Fibroblast of lung (primary cell): ENCODE data around the gene PLCH2.

Source experiments
- CTCF ChIP-seq, 2 donors: IDR thresholded peaks in 1 of 2; conservative IDR thresholded peaks in 1 of 2; 1 replicate in 1 of 2; 2 replicates in 1 of 2; pipeline ENCODE4 v1.5.1; 2011 to 2012; ENCODE audit warnings: low read length in 2 of 2, control low read depth in 1 of 2, inconsistent platforms in 1 of 2, low read depth in 1 of 2, mild to moderate bottlenecking in 1 of 2
- EZH2 ChIP-seq: IDR thresholded peaks from 2 replicates; pipeline ENCODE4 v1.5.1; 2012; ENCODE audit warnings: low read length, control low read depth, mild to moderate bottlenecking; ENCODE audit errors: missing control alignments

- TF ChIP-seq CTCF (conservative IDR thresholded peaks at IDR 0.05 in 1 of 2, IDR thresholded peaks at IDR 0.05 in 1 of 2; ENCODE audit: low read depth in 1 of 2, low read length in 2 of 2) = no peak
- no peak for TF ChIP-seq EZH2
Observed at GRCh38 chr1:2508180-2508579, 32.1 kb downstream of the PLCH2 start.
